ENCODE results near the gene PSMG4. TPM values are rescaled to one million over a fixed set of nuclear protein-coding genes. Genes with fewer than 3 reads are reported as not detected.

The PSMG4 gene
- total RNA-seq, 2 experiments from 2014 or later: 12.3 to 12.8 TPM

DNA sequence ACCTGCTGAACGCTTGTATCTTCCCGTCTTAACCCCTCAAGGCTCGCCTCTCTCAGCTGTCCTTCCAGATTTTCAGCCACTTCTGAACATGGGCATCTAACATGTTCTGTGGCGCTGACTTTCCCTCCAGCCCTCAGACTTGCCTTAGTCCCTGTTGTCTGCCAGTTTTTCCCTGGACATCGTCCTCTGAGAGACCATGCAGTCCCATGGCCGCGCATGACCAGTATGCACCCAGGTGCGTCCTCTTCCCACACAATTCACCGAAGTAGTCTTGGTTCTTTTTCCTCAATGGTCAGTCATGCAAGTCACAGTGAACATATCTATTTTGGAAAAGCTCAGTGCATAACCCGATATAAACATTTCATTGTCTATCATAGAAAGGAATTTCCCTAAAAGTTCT, 40.5 kb upstream of the PSMG4 start:
- H3K27me3 Mint-ChIP-seq: peaks cover 42% of the 10 kb centered on the region
- no peaks in the 10 kb centered on the region for H3K4me1 Mint-ChIP-seq (ENCODE audit: low read depth)
- Histone ChIP-seq H3K4me3 (ENCODE audit: low read length) (no peak overlapping the region), H3K4me1 (ENCODE audit: insufficient read depth, low read length) (no peaks in the 10 kb centered on the region), H3K36me3 (ENCODE audit: insufficient read depth, low read length) (no peaks in the 10 kb centered on the region), H3K9me3 (ENCODE audit: control insufficient read depth in 1 of 2, insufficient read depth in 1 of 2, low read length in 2 of 2) (no peaks in the 10 kb centered on the region), H3K27ac (ENCODE audit: low read depth in 1 of 2, low read length in 2 of 2) (no peak overlapping the region), H3K27me3 (ENCODE audit: control insufficient read depth in 1 of 2, insufficient read depth in 2 of 2, low read length in 2 of 2) (peaks cover 14 to 27% of the 10 kb centered on the region in 2 experiments)
- no peak overlapping the region for H3K27ac Mint-ChIP-seq
- ChIA-PET POLR2A (no interaction called here), CTCF (interaction anchor here (1.0 kb wide), 1 partner anchor 18 kb away, joined by 3 read pairs; no protein-coding TSS in a partner anchor)
- no peaks in the 10 kb centered on the region for H3K36me3 Mint-ChIP-seq (ENCODE audit: low read depth)
- ATAC-seq (ENCODE audit: poor library complexity) (no peak), DNase-seq (no peak)
- intact Hi-C loops (cut with DNase I, micrococcal nuclease): no loop called here
- TF ChIP-seq, protein P1, sequence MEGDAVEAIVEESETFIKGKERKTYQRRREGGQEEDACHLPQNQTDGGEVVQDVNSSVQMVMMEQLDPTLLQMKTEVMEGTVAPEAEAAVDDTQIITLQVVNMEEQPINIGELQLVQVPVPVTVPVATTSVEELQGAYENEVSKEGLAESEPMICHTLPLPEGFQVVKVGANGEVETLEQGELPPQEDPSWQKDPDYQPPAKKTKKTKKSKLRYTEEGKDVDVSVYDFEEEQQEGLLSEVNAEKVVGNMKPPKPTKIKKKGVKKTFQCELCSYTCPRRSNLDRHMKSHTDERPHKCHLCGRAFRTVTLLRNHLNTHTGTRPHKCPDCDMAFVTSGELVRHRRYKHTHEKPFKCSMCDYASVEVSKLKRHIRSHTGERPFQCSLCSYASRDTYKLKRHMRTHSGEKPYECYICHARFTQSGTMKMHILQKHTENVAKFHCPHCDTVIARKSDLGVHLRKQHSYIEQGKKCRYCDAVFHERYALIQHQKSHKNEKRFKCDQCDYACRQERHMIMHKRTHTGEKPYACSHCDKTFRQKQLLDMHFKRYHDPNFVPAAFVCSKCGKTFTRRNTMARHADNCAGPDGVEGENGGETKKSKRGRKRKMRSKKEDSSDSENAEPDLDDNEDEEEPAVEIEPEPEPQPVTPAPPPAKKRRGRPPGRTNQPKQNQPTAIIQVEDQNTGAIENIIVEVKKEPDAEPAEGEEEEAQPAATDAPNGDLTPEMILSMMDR (IDR thresholded peaks at IDR 0.05): no peak
- H3K9me3 Mint-ChIP-seq: no peaks in the 10 kb centered on the region
- no peak overlapping the region for H3K4me3 Mint-ChIP-seq

DNA sequence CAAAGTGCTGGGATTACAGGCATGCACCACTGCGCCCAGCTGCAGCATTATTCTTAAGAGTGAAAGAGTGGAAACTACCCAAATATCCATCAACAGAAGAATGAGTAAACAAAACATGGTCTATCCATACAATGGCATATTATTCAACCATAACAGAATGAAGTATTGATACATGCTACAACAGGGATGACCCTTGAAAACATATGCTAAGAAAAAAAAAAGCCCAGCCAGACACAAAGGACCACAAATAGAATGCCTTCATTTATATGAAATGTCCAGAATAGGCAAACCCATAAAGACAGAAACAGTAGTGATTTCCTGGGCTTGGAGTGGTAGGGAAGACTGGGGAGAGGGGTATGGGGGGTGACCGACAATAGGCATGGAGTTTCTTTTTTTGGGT, 38.4 kb upstream of the PSMG4 start:
- H3K27ac ChIP-seq (ENCODE audit: low read depth in 1 of 2, low read length in 2 of 2): no peak overlapping the region
- peaks cover 14 to 27% of the 10 kb centered on the region in 2 experiments for H3K27me3 ChIP-seq (ENCODE audit: control insufficient read depth in 1 of 2, insufficient read depth in 2 of 2, low read length in 2 of 2)
- intact Hi-C loops (cut with DNase I, micrococcal nuclease): loop anchor here in 1 of 2 experiments (5.0 kb wide), 1 partner anchor 53 kb away; no protein-coding TSS in a partner anchor
- POLR2A ChIA-PET: no interaction called here
- H3K27me3 Mint-ChIP-seq: peaks cover 45% of the 10 kb centered on the region
- CTCF ChIA-PET: no interaction called here
- no peaks in the 10 kb centered on the region for H3K4me1 ChIP-seq (ENCODE audit: insufficient read depth, low read length)
- no peak overlapping the region for H3K27ac Mint-ChIP-seq
- H3K4me3 ChIP-seq (ENCODE audit: low read length): no peak overlapping the region
- H3K9me3 ChIP-seq (ENCODE audit: control insufficient read depth in 1 of 2, insufficient read depth in 1 of 2, low read length in 2 of 2): no peaks in the 10 kb centered on the region
- ATAC-seq (ENCODE audit: poor library complexity) (no peak), DNase-seq (no peak)
- no peaks in the 10 kb centered on the region for H3K9me3 Mint-ChIP-seq
- H3K4me1 Mint-ChIP-seq (ENCODE audit: low read depth): no peaks in the 10 kb centered on the region
- H3K36me3 ChIP-seq (ENCODE audit: insufficient read depth, low read length): no peaks in the 10 kb centered on the region
- no peak overlapping the region for H3K4me3 Mint-ChIP-seq
- no peaks in the 10 kb centered on the region for H3K36me3 Mint-ChIP-seq (ENCODE audit: low read depth)
- TF ChIP-seq, protein P1 (IDR thresholded peaks at IDR 0.05): no peak

GRCh38 chr6:3221578-3221977, 37.2 kb upstream of the PSMG4 start:
- TF ChIP-seq, protein P1 (IDR thresholded peaks at IDR 0.05): no peak
- Mint-ChIP-seq H3K27ac (no peak overlapping the region), H3K9me3 (no peaks in the 10 kb centered on the region), H3K27me3 (peaks cover 48% of the 10 kb centered on the region), H3K36me3 (ENCODE audit: low read depth) (no peaks in the 10 kb centered on the region), H3K4me1 (ENCODE audit: low read depth) (peaks cover 6% of the 10 kb centered on the region), H3K4me3 (no peak overlapping the region)
- H3K4me1 ChIP-seq (ENCODE audit: insufficient read depth, low read length): peaks cover 3% of the 10 kb centered on the region
- H3K27me3 ChIP-seq (ENCODE audit: control insufficient read depth in 1 of 2, insufficient read depth in 2 of 2, low read length in 2 of 2): peaks cover 21 to 26% of the 10 kb centered on the region in 2 experiments
- DNase-seq (no peak), ATAC-seq (ENCODE audit: poor library complexity) (no peak)
- no peaks in the 10 kb centered on the region for H3K36me3 ChIP-seq (ENCODE audit: insufficient read depth, low read length)
- ChIA-PET CTCF (no interaction called here), POLR2A (no interaction called here)
- intact Hi-C loops (cut with DNase I, micrococcal nuclease): loop anchor here in 1 of 2 experiments (5.0 kb wide), 1 partner anchor 54 kb away; no protein-coding TSS in a partner anchor
- no peak overlapping the region for H3K4me3 ChIP-seq (ENCODE audit: low read length)
- H3K9me3 ChIP-seq (ENCODE audit: control insufficient read depth in 1 of 2, insufficient read depth in 1 of 2, low read length in 2 of 2): peaks cover 0 to under 1% of the 10 kb centered on the region in 2 experiments
- H3K27ac ChIP-seq (ENCODE audit: low read depth in 1 of 2, low read length in 2 of 2): no peak overlapping the region
